Karpas-422 (cell line): Measurements from ENCODE around the gene F2RL1. TPM values are rescaled to one million over a fixed set of nuclear protein-coding genes. Genes with fewer than 3 reads are reported as not detected.
"Not testable (repeated sequence)": the region's sequence is repeated elsewhere in the genome, so short reads cannot be mapped to it uniquely, and the experiment has no call there.

ENCODE experiments used
- DNase-seq: peaks from one replicate; pipeline ENCODE4 v3.0.0-alpha.2; 2015
- H2AFZ ChIP-seq: fragments of 200-600 bp; sonication (generic); 2 replicates; pipeline ENCODE4 v1.6.1; 2014; ENCODE audit warnings: antibody characterized with exemption, low read length, mixed read lengths
- H3K27ac ChIP-seq: fragments of 200-600 bp; sonication (generic); 2 replicates; pipeline ENCODE4 v1.5.1; 2014; ENCODE audit warnings: mild to moderate bottlenecking, low read length, moderate library complexity
- H3K27me3 ChIP-seq: fragments of 200-600 bp; sonication (generic); 2 replicates; pipeline ENCODE4 v1.6.1; 2014; ENCODE audit warnings: low read length, mixed read lengths
- H3K36me3 ChIP-seq: fragments of 200-600 bp; sonication (generic); 2 replicates; pipeline ENCODE4 v1.6.1; 2014; ENCODE audit warnings: low read length, mixed read lengths; ENCODE audit not compliant: insufficient read depth
- H3K4me1 ChIP-seq: fragments of 200-600 bp; sonication (generic); 2 replicates; pipeline ENCODE4 v1.6.1; 2014; ENCODE audit warnings: mild to moderate bottlenecking, low read length, mixed read lengths
- H3K4me2 ChIP-seq: fragments of 200-600 bp; sonication (generic); 2 replicates; pipeline ENCODE4 v1.6.1; 2014; ENCODE audit warnings: low read length, low read depth, mild to moderate bottlenecking; ENCODE audit not compliant: poor library complexity, severe bottlenecking
- H3K4me3 ChIP-seq: fragments of 200-600 bp; sonication (generic); 2 replicates; pipeline ENCODE4 v1.5.1; 2014; ENCODE audit warnings: mild to moderate bottlenecking, antibody characterized with exemption, low read length, mixed read lengths
- H3K79me2 ChIP-seq: fragments of 200-600 bp; sonication (generic); 2 replicates; pipeline ENCODE4 v1.6.1; 2014; ENCODE audit warnings: mild to moderate bottlenecking, low read length, mixed read lengths
- H3K9ac ChIP-seq: fragments of 200-600 bp; sonication (generic); 2 replicates; pipeline ENCODE4 v1.6.0; 2014; ENCODE audit warnings: low read length
- H3K9me2 ChIP-seq: fragments of 200-600 bp; sonication (generic), shearing (Covaris generic); replicated peaks from 2 replicates; pipeline ENCODE4 v1.6.0; 2014; ENCODE audit warnings: mild to moderate bottlenecking, low read length, moderate library complexity; ENCODE audit not compliant: insufficient read depth
- H3K9me3 ChIP-seq: fragments of 300-700, 200-600 bp; sonication (generic); 2 replicates; pipeline ENCODE4 v1.6.1; 2014; ENCODE audit warnings: low read length, mixed read lengths
- H4K20me1 ChIP-seq: fragments of 200-600 bp; sonication (generic); 2 replicates; pipeline ENCODE4 v1.6.1; 2014; ENCODE audit warnings: mild to moderate bottlenecking, antibody characterized with exemption, low read length, low read depth; ENCODE audit not compliant: insufficient read depth
- total RNA-seq: library from RNA; depleted of rRNA; stranded (reverse); fragments of >200 nt; shearing (Covaris generic); gene quantifications from 2 replicates; pipeline ENCODE4 v1.2.3, GENCODE V29; 2014; ENCODE audit warnings: low replicate concordance

The F2RL1 gene
- total RNA-seq, 1 experiment from 2014 or later, result not detected

GRCh38 chr5:76822105-76822731, 3.4 kb downstream of the F2RL1 start:
- H3K27ac ChIP-seq, H3K4me1 ChIP-seq, DNase-seq, H4K20me1 ChIP-seq, H2AFZ ChIP-seq, H3K4me3 ChIP-seq, H3K36me3 ChIP-seq, H3K9ac ChIP-seq, H3K4me2 ChIP-seq, H3K27me3 ChIP-seq, H3K9me3 ChIP-seq, H3K79me2 ChIP-seq, H3K9me2 ChIP-seq: not testable (repeated sequence)

GRCh38 chr5:76826416-76826815, 7.6 kb downstream of the F2RL1 start:
- not testable (repeated sequence) for H2AFZ ChIP-seq, H3K27ac ChIP-seq, H3K4me2 ChIP-seq, H3K9ac ChIP-seq, H3K4me3 ChIP-seq, H4K20me1 ChIP-seq, H3K27me3 ChIP-seq, H3K36me3 ChIP-seq, DNase-seq, H3K9me3 ChIP-seq, H3K4me1 ChIP-seq, H3K9me2 ChIP-seq, H3K79me2 ChIP-seq

- Histone ChIP-seq H3K79me2 (no peaks in the 10 kb centered on the region), H3K4me3 (no peak overlapping the region), H4K20me1 (no peaks in the 10 kb centered on the region), H3K4me2 (no peak overlapping the region), H3K27ac (no peak overlapping the region), H3K9ac (no peak overlapping the region), H3K9me2 (no peaks in the 10 kb centered on the region), H3K9me3 (no peaks in the 10 kb centered on the region), H2AFZ (no peak overlapping the region), H3K27me3 (no peaks in the 10 kb centered on the region), H3K4me1 (no peaks in the 10 kb centered on the region), H3K36me3 (no peaks in the 10 kb centered on the region)
- DNase-seq, result no peak
Observed at GRCh38 chr5:76831110-76831452, 12.3 kb downstream of the F2RL1 start.

GRCh38 chr5:76836181-76836580, 17.4 kb downstream of the F2RL1 start:
- H3K9me2 ChIP-seq, result no peaks in the 10 kb centered on the region
- H3K27me3 ChIP-seq, result no peaks in the 10 kb centered on the region
- H3K79me2 ChIP-seq, result no peaks in the 10 kb centered on the region
- no peaks in the 10 kb centered on the region for H3K9me3 ChIP-seq
- no peak for DNase-seq
- no peak overlapping the region for H3K9ac ChIP-seq
- H3K4me3 ChIP-seq, result no peak overlapping the region
- H3K27ac ChIP-seq, result no peak overlapping the region
- no peak overlapping the region for H2AFZ ChIP-seq
- no peaks in the 10 kb centered on the region for H3K4me1 ChIP-seq
- no peak overlapping the region for H3K4me2 ChIP-seq
- no peaks in the 10 kb centered on the region for H4K20me1 ChIP-seq
- no peaks in the 10 kb centered on the region for H3K36me3 ChIP-seq

DNA sequence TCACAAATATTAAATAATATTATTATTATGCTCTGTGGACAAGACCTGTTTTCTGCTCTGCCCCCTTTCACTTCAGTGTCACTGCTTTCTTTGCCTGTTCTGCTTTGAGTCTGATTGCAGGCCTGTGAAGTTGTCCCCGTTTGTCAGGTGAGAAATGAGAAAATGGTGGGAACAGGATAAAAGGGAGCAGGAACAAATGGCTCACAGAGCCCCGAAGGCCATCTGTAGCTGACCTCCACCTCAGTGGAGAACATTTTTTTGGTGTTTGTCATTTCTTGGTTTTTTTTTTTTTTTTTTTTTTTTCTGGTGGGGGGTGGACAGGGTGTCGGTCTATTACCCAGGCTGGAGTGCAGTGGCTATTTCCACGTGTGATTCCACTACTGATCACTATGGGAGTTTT, 17.8 kb downstream of the F2RL1 start:
- H3K27me3 ChIP-seq, result no peaks in the 10 kb centered on the region
- H3K9ac ChIP-seq, result no peak overlapping the region
- H3K4me2 ChIP-seq, result no peak overlapping the region
- H4K20me1 ChIP-seq, result no peaks in the 10 kb centered on the region
- H3K27ac ChIP-seq, result no peak overlapping the region
- H3K9me2 ChIP-seq, result no peaks in the 10 kb centered on the region
- H3K9me3 ChIP-seq, result no peaks in the 10 kb centered on the region
- no peak overlapping the region for H3K4me3 ChIP-seq
- H3K79me2 ChIP-seq, result no peaks in the 10 kb centered on the region
- H3K4me1 ChIP-seq, result no peaks in the 10 kb centered on the region
- no peak for DNase-seq
- no peaks in the 10 kb centered on the region for H3K36me3 ChIP-seq
- no peak overlapping the region for H2AFZ ChIP-seq

DNA sequence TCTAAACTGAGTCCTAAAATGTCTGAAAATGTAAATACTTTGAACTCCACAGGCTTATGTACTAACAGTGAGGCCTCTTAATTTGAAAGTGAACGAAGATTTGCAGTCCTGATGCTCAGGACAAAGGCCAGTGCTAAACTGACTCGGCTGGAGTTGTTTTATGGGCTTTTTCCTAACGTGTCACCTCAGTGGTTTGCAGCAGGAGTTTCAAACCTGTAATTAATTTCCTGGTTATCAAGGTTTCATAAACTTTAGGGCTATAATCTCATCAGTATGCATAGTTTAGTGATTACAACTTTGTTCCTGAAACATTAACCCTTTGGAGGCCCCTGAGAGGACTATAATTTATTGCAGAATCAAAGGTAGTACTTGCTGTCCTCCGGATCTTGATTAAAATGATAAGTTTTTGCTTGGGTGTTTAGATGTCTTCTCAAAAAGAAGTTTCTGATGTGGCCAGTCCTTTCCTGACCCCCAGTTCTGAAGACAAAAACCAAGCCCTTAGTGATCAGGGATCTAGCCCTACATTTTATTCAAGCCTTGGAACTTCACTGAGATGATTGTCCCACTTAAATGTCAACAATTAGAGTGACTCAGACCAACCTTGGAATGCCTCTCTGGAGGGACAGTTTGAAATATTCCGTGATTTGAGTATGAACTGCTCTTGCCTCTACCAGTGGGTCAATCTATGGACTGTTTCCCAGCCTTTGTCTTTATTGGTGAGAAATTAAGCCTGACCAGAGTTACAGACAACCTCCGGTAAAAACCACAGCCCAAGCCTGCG, 19.8 kb downstream of the F2RL1 start:
- no peak overlapping the region for H3K27ac ChIP-seq
- H3K4me1 ChIP-seq, result no peaks in the 10 kb centered on the region
- H3K79me2 ChIP-seq, result no peaks in the 10 kb centered on the region
- H3K9me2 ChIP-seq, result no peaks in the 10 kb centered on the region
- H3K36me3 ChIP-seq, result no peaks in the 10 kb centered on the region
- H3K27me3 ChIP-seq, result no peaks in the 10 kb centered on the region
- H4K20me1 ChIP-seq, result no peaks in the 10 kb centered on the region
- no peak overlapping the region for H3K4me2 ChIP-seq
- H3K9ac ChIP-seq, result no peak overlapping the region
- no peaks in the 10 kb centered on the region for H3K9me3 ChIP-seq
- no peak overlapping the region for H3K4me3 ChIP-seq
- no peak overlapping the region for H2AFZ ChIP-seq
- no peak for DNase-seq

GRCh38 chr5:76841361-76841760, 22.5 kb downstream of the F2RL1 start:
- H3K36me3 ChIP-seq, result no peaks in the 10 kb centered on the region
- H3K27ac ChIP-seq, result no peak overlapping the region
- no peak for DNase-seq
- no peaks in the 10 kb centered on the region for H3K9me2 ChIP-seq
- H2AFZ ChIP-seq, result no peak overlapping the region
- H4K20me1 ChIP-seq, result no peaks in the 10 kb centered on the region
- H3K4me3 ChIP-seq, result no peak overlapping the region
- H3K4me1 ChIP-seq, result no peaks in the 10 kb centered on the region
- no peaks in the 10 kb centered on the region for H3K27me3 ChIP-seq
- no peaks in the 10 kb centered on the region for H3K9me3 ChIP-seq
- H3K9ac ChIP-seq, result no peak overlapping the region
- no peaks in the 10 kb centered on the region for H3K79me2 ChIP-seq
- no peak overlapping the region for H3K4me2 ChIP-seq

- no peak for DNase-seq
- H3K27me3 ChIP-seq, result no peaks in the 10 kb centered on the region
- no peaks in the 10 kb centered on the region for H3K36me3 ChIP-seq
- H3K27ac ChIP-seq, result no peak overlapping the region
- H2AFZ ChIP-seq, result no peak overlapping the region
- H4K20me1 ChIP-seq, result no peaks in the 10 kb centered on the region
- no peaks in the 10 kb centered on the region for H3K79me2 ChIP-seq
- no peaks in the 10 kb centered on the region for H3K9me3 ChIP-seq
- no peak overlapping the region for H3K4me2 ChIP-seq
- no peak overlapping the region for H3K9ac ChIP-seq
- H3K9me2 ChIP-seq, result no peaks in the 10 kb centered on the region
- H3K4me1 ChIP-seq, result no peaks in the 10 kb centered on the region
- H3K4me3 ChIP-seq, result no peak overlapping the region
Observed at GRCh38 chr5:76845890-76846289, 27.1 kb downstream of the F2RL1 start.
